Mucosa of stomach (tissue), 1 donor: ENCODE data around the gene NR1H3.
"Not testable (repeated sequence)": the region's sequence is repeated elsewhere in the genome, so short reads cannot be mapped to it uniquely, and the experiment has no call there.

Experiments used
- H3K27me3 ChIP-seq: one replicate; pipeline ENCODE4 v1.7.0; 2013; ENCODE audit warnings: mild to moderate bottlenecking, low read length; ENCODE audit not compliant: control insufficient read depth, insufficient read depth
- H3K36me3 ChIP-seq: one replicate; pipeline ENCODE4 v1.7.0; 2013; ENCODE audit warnings: low read length; ENCODE audit not compliant: control insufficient read depth, insufficient read depth
- H3K4me1 ChIP-seq: one replicate; pipeline ENCODE4 v1.7.0; 2013; ENCODE audit warnings: mild to moderate bottlenecking, low read length; ENCODE audit not compliant: control insufficient read depth, insufficient read depth
- H3K4me3 ChIP-seq: one replicate; pipeline ENCODE4 v1.7.0; 2013; ENCODE audit warnings: low read length
- H3K9ac ChIP-seq: one replicate; pipeline ENCODE4 v1.7.0; 2013; ENCODE audit warnings: mild to moderate bottlenecking, low read length, moderate library complexity
- H3K9me3 ChIP-seq: one replicate; pipeline ENCODE4 v1.7.0; 2013; ENCODE audit warnings: mild to moderate bottlenecking, low read length, moderate library complexity; ENCODE audit not compliant: control insufficient read depth
- donor health status: Pancreatic carcinoma.

Gene NR1H3

DNA sequence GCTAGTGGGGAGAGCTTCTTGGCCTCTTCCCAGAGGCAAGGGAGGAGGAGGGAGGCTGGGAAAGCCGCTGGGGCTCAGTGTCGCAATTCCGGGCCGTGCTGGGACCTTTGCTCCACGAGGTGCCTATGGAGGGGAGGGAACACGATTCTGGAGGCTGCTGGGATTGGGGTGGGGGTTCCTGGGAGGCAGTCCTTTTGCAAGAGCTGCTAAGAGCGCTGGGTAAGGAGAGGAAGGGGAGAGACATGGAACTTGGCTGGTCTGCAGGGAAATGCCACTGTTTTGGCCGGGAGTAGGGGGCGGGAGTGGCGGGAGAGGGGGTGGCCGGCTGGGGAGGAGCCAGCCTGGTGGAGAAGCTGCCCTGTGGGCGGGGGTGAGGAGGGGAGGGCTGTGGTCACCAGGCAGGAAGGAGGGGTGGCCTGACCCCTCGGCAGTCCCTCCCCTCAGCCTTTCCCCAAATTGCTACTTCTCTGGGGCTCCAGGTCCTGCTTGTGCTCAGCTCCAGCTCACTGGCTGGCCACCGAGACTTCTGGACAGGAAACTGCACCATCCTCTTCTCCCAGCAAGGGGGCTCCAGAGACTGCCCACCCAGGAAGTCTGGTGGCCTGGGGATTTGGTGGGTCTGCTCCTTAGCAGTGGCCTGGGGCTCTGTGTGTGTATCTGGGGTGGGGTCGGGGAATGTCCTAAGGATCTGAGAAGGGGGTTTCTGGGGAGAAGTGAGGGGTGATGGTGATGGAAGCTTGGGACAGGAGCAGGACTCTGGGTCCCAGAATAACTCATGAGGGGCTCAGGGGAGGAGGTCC is at the start of gene NR1H3:
Gene NR1H3 (plus strand): TSS at position 480 of the 800 bp plus-strand sequence. CDS start 1,221 bp downstream, outside the sequence.
- peak within 1 kb of the TSS; percentile 1 for H3K4me3 ChIP-seq
- H3K4me1 ChIP-seq: peaks cover 40% of the 10 kb centered on the region
- H3K9me3 ChIP-seq: no peaks in the 10 kb centered on the region
- peak within 1 kb of the TSS; percentile 68 for H3K9ac ChIP-seq
- H3K27me3 ChIP-seq: no peaks in the 10 kb centered on the region
- H3K36me3 ChIP-seq: no peaks in the 10 kb centered on the region

DNA sequence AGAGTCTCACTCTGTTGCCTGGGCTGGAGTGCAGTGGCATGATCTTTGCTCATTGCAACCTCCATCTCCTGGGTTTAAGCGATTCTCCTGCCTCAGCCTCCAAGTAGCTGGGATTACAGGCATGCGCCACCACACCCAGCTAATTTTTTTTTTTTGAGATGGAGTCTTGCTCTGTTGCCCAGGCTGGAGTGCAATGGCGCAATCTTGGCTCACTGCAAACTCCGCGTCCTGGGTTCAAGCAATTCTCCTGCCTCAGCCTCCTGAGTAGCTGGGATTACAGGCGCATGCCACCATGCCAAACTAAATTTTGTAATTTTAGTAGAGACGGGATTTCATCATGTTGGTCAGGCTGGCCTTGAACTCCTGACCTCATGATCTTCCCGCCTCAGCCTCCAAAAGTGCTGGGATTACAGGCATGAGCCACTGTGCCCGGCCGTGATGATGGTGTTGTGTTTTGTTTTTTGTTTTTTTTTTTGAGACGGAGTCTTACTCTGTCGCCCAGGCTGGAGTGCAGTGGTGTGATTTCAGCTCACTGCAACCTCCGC is 49.7 kb upstream of the NR1H3 start:
- not testable (repeated sequence) for H3K27me3 ChIP-seq, H3K36me3 ChIP-seq, H3K4me3 ChIP-seq, H3K4me1 ChIP-seq, H3K9me3 ChIP-seq, H3K9ac ChIP-seq

DNA sequence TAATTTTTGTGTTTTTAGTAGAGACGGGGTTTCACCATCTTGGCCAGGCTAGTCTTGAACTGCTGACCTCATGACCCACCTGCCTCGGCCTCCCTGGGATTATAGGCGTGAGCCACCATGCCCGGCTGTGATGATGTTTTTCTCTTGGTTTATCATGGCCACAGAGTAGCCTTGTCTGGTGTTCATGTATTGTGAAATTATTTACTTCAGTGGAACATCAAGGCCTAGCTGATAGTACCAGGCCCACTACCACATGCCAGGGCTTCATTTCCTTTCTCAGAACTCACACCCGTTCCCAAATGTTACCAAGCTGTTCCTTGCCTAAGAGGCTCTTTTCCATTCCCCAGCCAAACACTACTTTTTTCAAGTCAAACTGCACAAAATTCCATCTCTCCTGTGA is 49.2 kb upstream of the NR1H3 start:
- Histone ChIP-seq H3K9ac (no peak overlapping the region), H3K9me3 (no peaks in the 10 kb centered on the region)

DNA sequence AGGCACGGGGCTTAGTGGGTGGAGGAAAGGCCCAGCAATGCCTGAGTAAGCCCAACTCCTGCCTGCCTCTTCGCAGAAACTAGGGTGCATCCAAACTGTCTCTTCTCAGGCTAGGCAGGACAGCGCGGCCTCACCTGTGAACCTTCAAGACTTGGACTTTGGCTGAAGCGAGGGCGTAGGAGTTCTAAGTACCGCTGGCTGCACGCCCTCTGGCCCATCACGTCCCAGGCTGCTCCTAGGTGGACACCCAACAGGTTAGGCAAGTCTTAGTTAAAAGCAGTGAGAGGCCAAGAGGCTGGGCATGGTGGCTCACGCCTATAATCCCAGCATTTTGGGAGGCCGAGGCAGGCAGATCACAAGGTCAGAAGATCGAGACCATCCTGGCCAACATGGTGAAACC is 44.9 kb upstream of the NR1H3 start:
- Histone ChIP-seq H3K9me3 (no peaks in the 10 kb centered on the region), H3K36me3 (no peaks in the 10 kb centered on the region)

More for the DNA sequence above, 49.2 kb upstream of the NR1H3 start:
- H3K36me3 ChIP-seq: no peaks in the 10 kb centered on the region
- no peaks in the 10 kb centered on the region for H3K27me3 ChIP-seq
- peaks cover 6% of the 10 kb centered on the region for H3K4me1 ChIP-seq
- no peak overlapping the region for H3K4me3 ChIP-seq

DNA sequence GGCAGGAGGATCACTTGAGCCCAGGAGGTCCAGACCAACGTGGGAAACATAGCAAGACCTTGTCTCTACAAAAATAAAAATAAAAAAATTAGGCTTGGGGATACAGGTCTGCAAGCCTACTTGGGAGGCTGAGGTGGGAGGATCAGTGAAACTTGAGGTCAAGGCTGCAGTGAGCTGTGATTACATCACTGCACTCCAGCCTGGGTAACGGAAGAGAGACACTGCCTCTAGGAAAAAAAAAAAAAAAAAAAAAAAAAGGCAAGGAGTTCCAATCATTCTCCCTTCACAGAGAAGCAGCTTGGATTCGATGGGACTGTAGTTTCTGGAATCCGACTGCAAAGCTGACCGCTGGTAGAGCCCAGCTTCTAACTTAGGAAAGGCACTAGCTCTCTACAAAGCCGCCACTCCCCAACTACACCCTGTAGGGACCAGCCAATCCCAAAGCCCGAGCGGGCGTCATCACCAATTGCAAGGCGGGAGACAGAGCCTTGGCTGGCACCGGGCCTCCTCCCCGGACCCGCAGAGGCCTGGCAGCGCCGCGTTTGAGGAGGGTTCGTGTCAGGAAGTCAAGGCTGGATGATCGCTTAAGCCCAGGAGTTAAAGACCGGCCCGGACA is 43.7 kb upstream of the NR1H3 start:
- Histone ChIP-seq H3K27me3 (no peaks in the 10 kb centered on the region), H3K9ac (peak overlapping the region; percentile 86), H3K4me1 (peaks cover 12% of the 10 kb centered on the region), H3K9me3 (no peaks in the 10 kb centered on the region), H3K36me3 (no peaks in the 10 kb centered on the region), H3K4me3 (peak overlapping the region; percentile 58)

More for the DNA sequence above, 44.9 kb upstream of the NR1H3 start:
- H3K4me3 ChIP-seq: no peak overlapping the region
- no peak overlapping the region for H3K9ac ChIP-seq
- peaks cover 12% of the 10 kb centered on the region for H3K4me1 ChIP-seq
- H3K27me3 ChIP-seq: no peaks in the 10 kb centered on the region

DNA sequence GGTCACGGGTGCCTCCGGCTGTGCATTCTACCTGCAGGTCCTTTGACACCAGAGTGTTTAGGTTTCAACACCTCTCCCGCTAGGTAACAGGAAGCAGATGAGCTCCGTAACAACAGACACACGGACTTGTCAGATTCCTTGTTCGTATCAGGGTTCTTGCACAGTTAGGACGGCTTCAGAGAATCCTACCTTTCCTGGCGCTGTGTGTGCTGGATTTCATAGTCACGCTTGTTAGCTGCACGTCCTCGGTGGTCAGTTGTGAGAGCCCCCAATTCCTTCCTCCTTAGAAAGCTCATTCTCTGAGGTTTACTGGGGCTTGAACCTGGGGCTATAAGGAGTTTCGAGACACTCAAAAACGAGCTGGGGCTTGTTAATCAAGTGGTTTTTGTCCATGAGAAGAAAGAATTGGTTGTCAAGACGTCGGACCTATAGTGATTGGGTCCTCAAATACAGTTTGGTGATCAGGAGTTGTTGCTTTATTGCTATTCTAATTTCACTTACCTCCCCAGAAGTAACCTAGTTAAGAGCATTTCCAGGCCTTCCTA is 42.4 kb upstream of the NR1H3 start:
- peak overlapping the region; percentile 86 for H3K9ac ChIP-seq
- peaks cover 12% of the 10 kb centered on the region for H3K4me1 ChIP-seq
- no peaks in the 10 kb centered on the region for H3K36me3 ChIP-seq
- H3K4me3 ChIP-seq: peak overlapping the region; percentile 91
- H3K27me3 ChIP-seq: no peaks in the 10 kb centered on the region
- no peaks in the 10 kb centered on the region for H3K9me3 ChIP-seq

DNA sequence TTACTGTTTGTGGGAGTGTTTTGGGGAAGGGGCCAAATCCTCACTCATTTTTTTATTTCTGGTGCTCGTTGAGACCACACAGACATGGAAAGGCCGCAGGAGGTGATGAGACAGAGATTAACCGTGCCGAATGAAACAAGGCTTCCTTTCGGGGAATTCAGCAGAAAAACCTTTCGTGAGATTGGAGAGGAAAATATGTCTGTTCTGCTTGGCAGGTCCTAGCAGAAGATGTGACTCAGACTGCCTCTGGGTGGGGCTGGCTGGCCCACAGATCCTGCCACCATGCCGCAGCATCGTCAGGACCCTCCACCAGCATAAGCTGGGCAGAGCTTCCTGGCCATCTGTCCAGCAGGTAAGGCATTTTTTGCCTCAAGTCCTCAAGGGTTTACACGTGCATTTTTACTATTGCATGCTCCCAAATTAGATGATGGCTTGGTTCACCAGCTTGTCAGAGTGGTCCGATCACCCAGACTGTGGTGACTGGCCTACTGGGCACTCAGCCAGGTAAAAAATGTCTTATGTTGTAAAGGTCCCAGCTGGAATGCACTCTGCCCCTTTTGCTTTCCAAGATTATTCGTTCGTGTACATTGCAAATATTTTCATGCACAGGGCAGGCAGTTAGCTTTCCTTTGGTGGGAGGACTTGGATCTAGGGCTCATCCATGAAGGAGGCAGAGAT is 41.5 kb upstream of the NR1H3 start:
- Histone ChIP-seq H3K27me3 (no peaks in the 10 kb centered on the region), H3K36me3 (no peaks in the 10 kb centered on the region), H3K9ac (peak overlapping the region; percentile 86), H3K4me1 (peaks cover 12% of the 10 kb centered on the region), H3K9me3 (no peaks in the 10 kb centered on the region), H3K4me3 (peak overlapping the region; percentile 5)

DNA sequence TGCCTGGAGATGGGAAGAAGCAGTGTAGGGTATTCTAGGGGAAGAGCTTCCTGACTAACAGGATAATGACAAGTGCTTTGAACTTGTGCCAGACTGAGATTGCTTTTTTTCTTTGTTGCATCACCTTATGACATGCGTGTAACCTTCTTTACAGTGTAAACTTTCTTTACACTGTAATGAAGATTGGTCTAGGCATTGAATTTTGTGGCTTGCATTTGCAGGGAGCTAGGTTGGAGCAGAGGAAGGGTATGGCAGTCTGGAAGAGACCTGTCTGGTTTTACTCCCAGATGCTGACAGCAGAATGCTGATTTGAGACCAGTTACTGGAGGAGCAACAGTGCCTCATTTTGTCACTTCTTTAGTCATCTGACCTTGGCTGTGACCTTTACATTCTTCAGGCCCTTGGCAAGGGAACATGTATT is 37.4 kb upstream of the NR1H3 start:
- H3K36me3 ChIP-seq: no peaks in the 10 kb centered on the region
- H3K4me1 ChIP-seq: peaks cover 7% of the 10 kb centered on the region

DNA sequence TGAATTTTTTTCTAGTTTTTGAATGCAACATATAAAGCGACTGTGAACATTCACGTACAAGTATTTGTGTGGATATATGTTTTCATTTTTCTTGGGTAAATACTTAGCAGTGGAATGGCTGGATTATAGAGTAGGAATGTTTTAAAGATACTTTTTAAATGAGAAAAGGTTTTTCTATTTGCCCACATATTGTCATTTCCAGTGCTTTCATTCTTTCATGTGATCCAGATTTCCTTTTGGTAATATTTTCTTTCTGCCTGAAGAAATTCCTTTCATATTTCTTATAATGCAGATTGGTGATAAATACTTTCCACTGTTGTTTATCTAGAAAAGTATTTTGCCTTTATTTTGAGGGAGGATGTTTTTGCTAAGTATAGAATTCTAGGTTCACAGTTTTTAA is 35.1 kb upstream of the NR1H3 start:
- H3K4me3 ChIP-seq: no peak overlapping the region
- H3K27me3 ChIP-seq: no peaks in the 10 kb centered on the region
- no peaks in the 10 kb centered on the region for H3K9me3 ChIP-seq
- H3K9ac ChIP-seq: no peak overlapping the region
- no peaks in the 10 kb centered on the region for H3K4me1 ChIP-seq
- H3K36me3 ChIP-seq: no peaks in the 10 kb centered on the region

More for the DNA sequence above, 37.4 kb upstream of the NR1H3 start:
- Histone ChIP-seq H3K27me3 (no peaks in the 10 kb centered on the region), H3K9ac (no peak overlapping the region), H3K9me3 (no peaks in the 10 kb centered on the region), H3K4me3 (no peak overlapping the region)

DNA sequence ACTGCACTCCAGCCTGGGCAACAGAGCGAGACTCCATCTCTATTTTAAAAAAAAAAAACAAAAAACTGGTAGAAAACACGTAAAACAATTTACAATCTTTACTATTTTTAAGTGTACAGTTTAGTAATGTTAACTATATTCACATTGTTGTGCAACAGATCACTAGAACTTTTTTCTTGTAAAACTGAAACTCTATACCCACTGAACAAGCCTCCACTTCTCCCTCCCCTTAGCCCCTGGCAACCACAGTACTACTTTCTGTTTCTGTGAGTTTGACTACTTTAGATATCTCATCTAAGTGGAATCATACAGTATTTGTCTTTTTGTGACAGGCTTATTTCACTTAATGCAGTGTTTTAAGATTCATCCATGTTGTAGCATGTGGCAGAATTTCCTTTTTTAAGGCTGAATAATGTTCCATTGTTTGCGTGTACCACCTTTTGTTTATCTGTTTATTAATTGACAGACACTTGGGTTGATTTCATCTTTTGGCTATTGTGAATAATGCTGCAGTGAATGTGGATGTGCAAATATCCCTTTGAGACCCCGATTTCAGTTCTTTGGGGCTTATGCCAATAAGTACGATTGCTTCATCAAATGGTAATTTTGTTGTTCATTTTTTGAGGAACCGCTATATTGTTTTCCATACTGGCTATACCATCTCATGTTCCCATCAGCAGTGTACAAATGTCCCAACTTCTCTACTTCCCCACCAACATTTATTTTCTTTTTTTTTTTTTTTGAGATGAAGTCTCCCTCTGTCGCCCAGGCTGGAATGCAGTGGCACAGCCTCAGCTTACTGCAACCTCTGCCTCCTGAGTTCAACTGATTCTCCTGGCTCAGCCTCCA is 32.0 kb upstream of the NR1H3 start:
- no peak overlapping the region for H3K9ac ChIP-seq
- H3K36me3 ChIP-seq: no peaks in the 10 kb centered on the region
- no peaks in the 10 kb centered on the region for H3K4me1 ChIP-seq
- no peaks in the 10 kb centered on the region for H3K27me3 ChIP-seq
- no peaks in the 10 kb centered on the region for H3K9me3 ChIP-seq
- no peak overlapping the region for H3K4me3 ChIP-seq

DNA sequence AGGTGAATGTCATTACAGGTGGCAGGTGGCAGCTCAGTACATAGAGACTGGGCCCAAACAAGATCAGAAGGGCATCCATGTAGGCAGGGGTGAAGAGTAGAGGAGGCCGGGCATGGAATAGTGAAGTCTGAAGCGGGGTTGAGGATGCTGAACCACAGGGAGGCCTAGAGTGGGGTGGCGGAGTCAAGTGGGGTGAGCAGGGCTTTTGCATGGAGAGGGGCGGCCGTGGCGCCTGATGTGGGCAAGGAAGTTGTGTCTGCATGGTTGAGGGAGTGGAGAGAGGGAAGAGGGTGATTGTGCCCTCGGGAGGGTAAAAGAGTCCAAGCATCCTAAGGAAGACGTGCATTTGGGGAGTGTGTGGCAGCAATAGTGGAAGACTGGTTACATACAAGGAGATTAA is 28.6 kb upstream of the NR1H3 start:
- H3K9ac ChIP-seq: no peak overlapping the region
- H3K9me3 ChIP-seq: no peaks in the 10 kb centered on the region
- peaks cover 16% of the 10 kb centered on the region for H3K4me1 ChIP-seq
- H3K36me3 ChIP-seq: no peaks in the 10 kb centered on the region
- no peaks in the 10 kb centered on the region for H3K27me3 ChIP-seq
- no peak overlapping the region for H3K4me3 ChIP-seq
